Activated naive CD4-positive, alpha-beta T cell treated with anti-CD3 and anti-CD28 coated beads for 36 hours (primary cell): ENCODE measurements around the gene TMEM204. TPM values are rescaled to one million over a fixed set of nuclear protein-coding genes. Genes with fewer than 3 reads are reported as not detected.

Experiments used
- CTCF ChIA-PET: fragments of 350-600 bp; sonication (Branson Sonifier 250); formaldehyde crosslinking; loops from one replicate; lab custom pipeline; 2021; ENCODE audit warnings: antibody characterized with exemption; lab: Charles Lee
- DNase-seq: peaks from one replicate; pipeline ENCODE4 v3.0.0-alpha.2; 2020
- H3K27ac Mint-ChIP-seq: one replicate; pipeline ENCODE4 v1.8.0; 2021; ENCODE audit warnings: mild to moderate bottlenecking, mixed read lengths
- H3K27me3 Mint-ChIP-seq: one replicate; pipeline ENCODE4 v1.8.0; 2021; ENCODE audit warnings: low read depth, mixed read lengths
- H3K36me3 Mint-ChIP-seq: one replicate; pipeline ENCODE4 v1.8.0; 2021; ENCODE audit warnings: low read depth, mixed read lengths
- H3K4me1 Mint-ChIP-seq: one replicate; pipeline ENCODE4 v1.8.0; 2021; ENCODE audit warnings: low read depth, mixed read lengths
- H3K4me3 Mint-ChIP-seq: one replicate; pipeline ENCODE4 v1.8.0; 2021; ENCODE audit warnings: mild to moderate bottlenecking, moderate library complexity, mixed read lengths
- H3K9me3 Mint-ChIP-seq: one replicate; pipeline ENCODE4 v1.8.0; 2021; ENCODE audit warnings: mixed read lengths
- intact Hi-C: fragments of 100-400 bp; cut with micrococcal nuclease; formaldehyde crosslinking; loops from one replicate; pipeline ENCODE4 v1.15.1; 2023
- total RNA-seq, 2 experiments: library from RNA; stranded (reverse); gene quantifications; one replicate each; pipeline ENCODE4 v1.2.3, GENCODE V29; 2021

TMEM204 gene
- total RNA-seq, 2 experiments from 2014 or later: 7.7 to 8.2 TPM

DNA sequence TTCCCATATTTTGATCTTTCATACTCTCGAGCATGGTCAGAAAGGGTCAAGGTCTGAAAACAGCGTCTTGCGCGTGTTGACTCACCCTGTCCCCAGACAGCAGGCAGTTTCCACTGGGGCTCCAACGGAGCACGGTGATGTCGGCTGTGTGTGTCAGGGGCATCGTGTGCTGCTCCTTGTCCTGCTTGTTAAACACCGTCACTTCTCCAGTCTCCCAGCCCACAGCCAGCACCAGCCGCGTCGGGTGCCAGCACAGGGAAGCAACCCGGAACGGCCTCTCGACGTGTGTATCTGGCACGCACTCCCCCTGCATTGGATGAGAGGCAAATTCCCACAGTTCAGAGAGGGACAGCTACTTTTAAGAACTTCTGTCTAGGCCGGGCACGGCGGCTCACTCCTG lies 68.8 kb downstream of the TMEM204 start:
- DNase-seq: no peak
- no peak overlapping the region for H3K4me3 Mint-ChIP-seq
- H3K9me3 Mint-ChIP-seq: no peaks in the 10 kb centered on the region
- H3K4me1 Mint-ChIP-seq: no peaks in the 10 kb centered on the region
- no peak overlapping the region for H3K27ac Mint-ChIP-seq
- no peaks in the 10 kb centered on the region for H3K36me3 Mint-ChIP-seq
- intact Hi-C loops: no loop called here
- CTCF ChIA-PET: interaction anchor here (0.9 kb wide), 1 partner anchor 34 kb away, joined by 3 read pairs; no protein-coding TSS in a partner anchor
- H3K27me3 Mint-ChIP-seq: no peaks in the 10 kb centered on the region

Other genes starting within 250 kb of the TMEM204 start
- 100 to 1,000 TPM; 273 to 297 TPM for gene UBE2I, start 224.0 kb upstream of the TMEM204 start, total RNA-seq
- gene BAIAP3, start 200.0 kb upstream of the TMEM204 start, total RNA-seq: under 1 TPM; 0.10 to 0.37 TPM
- gene TSR3, start 181.8 kb upstream of the TMEM204 start, total RNA-seq: 10 to 100 TPM; 48.5 to 50.7 TPM
- 10 to 100 TPM; 15.9 to 17.3 TPM for gene GNPTG, start 181.7 kb upstream of the TMEM204 start, total RNA-seq
- 10 to 100 TPM; 35.9 to 38.4 TPM for gene UNKL, start 119.0 kb upstream of the TMEM204 start, total RNA-seq
- 10 to 100 TPM; 11.2 to 12.2 TPM for gene UQCC4, start 112.9 kb upstream of the TMEM204 start, total RNA-seq
- under 1 TPM in 1 of 2 experiments, not detected in 1; 0.31 TPM for gene PERCC1, start 102.6 kb upstream of the TMEM204 start, total RNA-seq
- 1 to 10 TPM in 1 of 2 experiments, under 1 TPM in 1; 0.74 to 1.8 TPM for gene CCDC154, start 89.1 kb upstream of the TMEM204 start, total RNA-seq
- gene CLCN7, start 58.6 kb upstream of the TMEM204 start, total RNA-seq: 10 to 100 TPM; 31.7 to 34.5 TPM
- gene PTX4, start 44.7 kb upstream of the TMEM204 start, total RNA-seq: not detected
- gene TELO2, start 40.3 kb upstream of the TMEM204 start, total RNA-seq: 10 to 100 TPM; 68.1 to 76.1 TPM
- 10 to 100 TPM; 10.6 to 14.3 TPM for gene IFT140, start 78.4 kb downstream of the TMEM204 start, total RNA-seq
- gene CRAMP1, start 78.7 kb downstream of the TMEM204 start, total RNA-seq: 10 to 100 TPM; 11.3 to 15.7 TPM
- 10 to 100 TPM; 54.0 to 69.4 TPM for gene JPT2, start 144.6 kb downstream of the TMEM204 start, total RNA-seq
- 10 to 100 TPM; 46.5 to 50.7 TPM for gene MAPK8IP3, start 172.5 kb downstream of the TMEM204 start, total RNA-seq
- gene NME3, start 237.9 kb downstream of the TMEM204 start, total RNA-seq: 10 to 100 TPM; 39.4 to 44.1 TPM
- 1 to 10 TPM; 7.7 to 7.8 TPM for gene EME2, start 239.1 kb downstream of the TMEM204 start, total RNA-seq
- gene MRPS34, start 239.5 kb downstream of the TMEM204 start, total RNA-seq: 100 to 1,000 TPM; 122 to 138 TPM
- gene SPSB3, start 248.9 kb downstream of the TMEM204 start, total RNA-seq: 10 to 100 TPM; 14.0 to 17.0 TPM
- 10 to 100 TPM; 37.9 to 42.4 TPM for gene NUBP2, start 249.3 kb downstream of the TMEM204 start, total RNA-seq